Measurements from ENCODE around the gene ARHGEF12. TPM values are rescaled to one million over a fixed set of nuclear protein-coding genes. Genes with fewer than 3 reads are reported as not detected.

The ARHGEF12 gene
- total and polyA plus RNA-seq, 2 experiments from 2014 or later = 9.0 to 38.9 TPM

GRCh38 chr11:120335908-120336640 is at the start of gene ARHGEF12 (continued):
- no peak for TF ChIP-seq REST (IDR thresholded peaks at IDR 0.05; ENCODE audit: unreplicated experiment)

- no peak overlapping the region for H3K27ac ChIP-seq (ENCODE audit: low read depth)
- TF ChIP-seq CTCF (conservative IDR thresholded peaks at IDR 0.05; ENCODE audit: low read depth in 2 of 2) (no peak), ZNF331 (CRISPR knock-in tag; IDR thresholded peaks at IDR 0.05; ENCODE audit: low read depth) (no peak), ZNF462 (CRISPR knock-in tag; IDR thresholded peaks at IDR 0.05) (no peak)
- no peak for ATAC-seq
- H3K36me3 ChIP-seq (ENCODE audit: insufficient read depth) = no peaks in the 10 kb centered on the region
- H3F3A ChIP-seq (replicated peaks; ENCODE audit: low read depth) = no peaks in the 10 kb centered on the region
- no peak overlapping the region for H2AFZ ChIP-seq
- no peak overlapping the region for H3K4me3 ChIP-seq
- DNase-seq (ENCODE audit: low spot score) = no peak
- H3K27ac Mint-ChIP-seq = no peak overlapping the region
- H3K4me1 ChIP-seq (ENCODE audit: insufficient read depth) = peaks cover 4% of the 10 kb centered on the region
- no peak overlapping the region for H3K4me3 Mint-ChIP-seq
- no peaks in the 10 kb centered on the region; the same call in 2 of the 3 replicates for H3K9me3 Mint-ChIP-seq
- H3K36me3 Mint-ChIP-seq (ENCODE audit: low read depth) = no peaks in the 10 kb centered on the region
- no peaks in the 10 kb centered on the region for H3K79me2 ChIP-seq (replicated peaks; ENCODE audit: insufficient read depth)
- no peaks in the 10 kb centered on the region for H3K27me3 ChIP-seq (ENCODE audit: insufficient read depth)
- no peaks in the 10 kb centered on the region for H4K20me1 ChIP-seq (replicated peaks; ENCODE audit: insufficient read depth)
- no peak overlapping the region for H3K4me2 ChIP-seq
- H3K4me1 Mint-ChIP-seq = peaks cover 12% of the 10 kb centered on the region
- no peaks in the 10 kb centered on the region for H3K9me2 ChIP-seq (ENCODE audit: insufficient read depth)
- H3K27me3 Mint-ChIP-seq (ENCODE audit: insufficient read depth, low read depth, poor library complexity) = peaks cover 2% of the 10 kb centered on the region
These were observed 48.2 kb upstream of the ARHGEF12 start for GRCh38 chr11:120288021-120288420.
